RKO (cell line): Measurements from ENCODE around the gene CLN5.

Experiments
- DNase-seq: peaks from one replicate; pipeline ENCODE4 v3.0.0-alpha.2; 2016; ENCODE audit warnings: low spot score

CLN5 gene

GRCh38 chr13:77016888-77017623 is 25.2 kb downstream of the CLN5 start:
- no peak for DNase-seq

DNA sequence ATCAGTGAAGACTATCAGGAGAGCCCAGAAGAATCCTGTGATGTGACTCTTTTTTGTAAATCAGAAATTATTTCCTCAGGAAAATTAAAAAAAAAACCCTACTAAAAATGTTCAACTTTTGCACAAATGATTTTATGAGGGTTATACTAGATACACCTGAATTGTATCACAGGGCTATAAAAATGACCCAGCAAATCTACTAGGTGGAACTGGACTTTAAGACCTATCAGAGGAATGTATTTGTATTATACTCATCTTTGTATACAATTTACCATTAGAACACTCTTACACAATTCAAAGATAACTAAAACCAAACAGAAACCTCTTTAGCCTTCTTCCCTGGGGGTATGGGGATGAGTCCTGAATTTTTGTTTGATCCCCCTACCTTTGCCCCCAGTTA is 27.9 kb downstream of the CLN5 start:
- no peak for DNase-seq

GRCh38 chr13:77022341-77022740 is 30.5 kb downstream of the CLN5 start:
- DNase-seq = no peak

GRCh38 chr13:77026255-77026860 is 34.5 kb downstream of the CLN5 start:
- peak; percentile 87 for DNase-seq

GRCh38 chr13:77026861-77027621 is 35.2 kb downstream of the CLN5 start, which contains the start of gene FBXL3:
Gene FBXL3 (minus strand): TSS chr13:77027159. CDS start chr13:77021860, 5,299 bp downstream.
- DNase-seq = peak; percentile 90

GRCh38 chr13:77028202-77028601 is 36.3 kb downstream of the CLN5 start:
- peak; percentile 57 for DNase-seq

- DNase-seq = no peak
Observed at GRCh38 chr13:77029436-77029835, 37.6 kb downstream of the CLN5 start.

GRCh38 chr13:77031656-77032243 is 39.9 kb downstream of the CLN5 start:
- no peak for DNase-seq

GRCh38 chr13:77033717-77034302 is 41.9 kb downstream of the CLN5 start:
- peak; percentile 38 for DNase-seq

GRCh38 chr13:77034881-77035280 is 43.0 kb downstream of the CLN5 start:
- peak; percentile 57 for DNase-seq

GRCh38 chr13:77036279-77036678 is 44.4 kb downstream of the CLN5 start:
- DNase-seq = no peak

DNA sequence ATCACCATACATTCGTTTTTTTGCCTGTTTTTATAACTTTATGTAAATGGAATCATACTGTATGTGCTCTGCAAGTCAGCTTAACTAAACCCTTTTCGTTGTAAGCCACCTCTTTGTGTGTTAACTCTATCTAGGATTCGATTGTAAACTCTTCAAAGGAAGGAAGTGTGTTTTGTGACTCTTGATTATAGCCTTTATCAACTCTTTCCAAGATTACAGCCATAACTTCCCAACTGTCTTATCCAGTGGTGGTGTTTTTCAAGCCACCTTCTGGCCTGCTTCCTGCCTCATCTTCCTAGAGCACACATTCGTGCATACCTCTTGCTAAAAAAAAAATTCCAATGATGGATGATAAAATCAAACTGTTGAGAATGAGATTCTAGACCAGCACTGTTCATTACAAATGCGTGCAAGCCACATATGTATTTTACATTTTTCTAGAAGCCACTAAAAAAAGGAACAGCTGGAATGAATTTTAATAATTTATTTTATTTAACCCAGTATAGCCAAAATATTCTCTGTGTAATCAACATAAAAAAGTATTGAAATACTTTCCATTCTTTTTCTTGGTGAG is 47.1 kb downstream of the CLN5 start:
- no peak for DNase-seq

- DNase-seq = no peak
Observed at GRCh38 chr13:77040076-77040475, 48.2 kb downstream of the CLN5 start.

- DNase-seq = no peak
Observed at GRCh38 chr13:77040835-77041234, 49.0 kb downstream of the CLN5 start.

DNA sequence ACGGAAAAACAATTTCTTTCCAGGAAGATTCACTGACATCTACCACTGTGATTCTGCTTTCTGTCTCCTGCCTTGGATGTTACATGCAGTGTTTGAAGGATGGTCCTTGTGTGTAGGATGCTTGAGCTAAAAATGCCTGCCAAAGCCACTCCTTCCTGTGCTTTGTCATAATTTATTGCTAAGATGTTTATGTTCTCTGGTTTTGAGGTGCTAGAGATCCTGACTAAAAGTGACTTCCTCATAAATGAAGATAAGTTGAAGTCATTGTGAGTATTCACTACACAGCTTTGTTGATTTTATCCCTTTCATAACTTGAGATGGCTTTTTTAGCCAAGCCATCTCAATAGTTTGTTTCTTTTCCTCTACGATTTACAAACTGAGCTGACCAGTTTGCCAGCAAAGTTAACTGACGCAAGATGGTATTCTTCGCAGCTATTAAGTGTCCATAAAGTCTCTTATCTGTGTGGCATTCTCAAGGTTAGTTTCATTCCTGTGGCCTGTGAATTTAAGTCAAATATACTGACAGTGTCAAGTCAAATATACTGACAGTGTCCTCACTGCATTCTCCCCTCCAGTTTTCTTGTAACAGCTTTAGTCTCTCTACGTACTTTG is 50.8 kb downstream of the CLN5 start:
- DNase-seq = no peak

- no peak for DNase-seq
Observed at GRCh38 chr13:77047649-77048343, 55.9 kb downstream of the CLN5 start.

- no peak for DNase-seq
Observed at GRCh38 chr13:77048681-77049080, 56.8 kb downstream of the CLN5 start.

DNA sequence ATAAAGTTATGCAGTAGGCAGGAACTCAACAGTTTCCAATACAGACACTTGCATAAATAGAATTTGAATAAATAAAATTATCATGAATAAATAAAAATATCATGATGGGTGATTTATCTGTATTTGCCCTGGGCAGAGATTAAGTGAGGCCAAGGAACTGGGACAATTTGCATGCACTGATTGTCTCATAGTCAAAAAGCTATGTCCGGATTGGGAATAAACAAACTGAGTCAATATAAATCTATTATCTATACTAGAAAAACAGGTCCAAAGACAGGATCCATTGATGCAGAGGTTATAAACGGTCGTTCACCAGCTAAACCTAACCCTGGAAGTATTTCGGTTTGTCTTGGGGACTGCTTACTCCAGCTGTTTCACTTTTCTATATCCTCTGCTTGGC is 61.3 kb downstream of the CLN5 start:
- DNase-seq = no peak
